Pancreas (tissue), 10 donors: Measurements from ENCODE around the gene SRRM1. TPM values are rescaled to one million over a fixed set of nuclear protein-coding genes. Genes with fewer than 3 reads are reported as not detected.

Experiments used
- ATAC-seq, 4 donors: fragments of 200-7000 bp; cut with Tn5 transposase; one replicate each; pipeline versions ENCODE4 v1.8.0 to v1.9.1; 2020; ENCODE audit warnings: mild to moderate bottlenecking in 4 of 4, moderate library complexity in 4 of 4
- DNase-seq, 6 donors: peaks; one replicate each; pipeline ENCODE4 v3.0.0-alpha.2; 2020
- FAIRE-seq: peaks from 2 replicates; lab custom pipeline; 2012; peaks lifted over from hg19 to GRCh38; lab: Jason Lieb, UNC
- H3K27ac ChIP-seq, 4 donors: fragments of 200-600 bp; sonication (generic); 1 replicate in 3 of 4; 2 replicates in 1 of 4; pipeline versions ENCODE4 v1.5.0 to v1.8.0; 2020
- H3K27me3 ChIP-seq, 4 donors: fragments of 200-600 bp; one replicate each; pipeline ENCODE4 v1.8.0; 2021
- H3K36me3 ChIP-seq, 3 donors: fragments of 200-600 bp; sonication (generic) in 1 of 3; one replicate each; pipeline versions ENCODE4 v1.5.0 to v1.8.0; 2020 to 2021
- H3K4me1 ChIP-seq, 3 donors: fragments of 200-600 bp; one replicate each; pipeline ENCODE4 v1.8.0; 2021
- H3K4me3 ChIP-seq, 4 donors: fragments of 200-600 bp; sonication (generic) in 2 of 4; one replicate each; pipeline versions ENCODE4 v1.5.0 to v1.8.0; 2020 to 2021
- H3K9me3 ChIP-seq, 4 donors: fragments of 200-600 bp; one replicate each; pipeline ENCODE4 v1.8.0; 2021
- WGBS, 2 donors: extraction: QIAGEN DNeasy Blood & Tissue Kit; methylation state at CpG; one replicate each; pipeline ENCODE4 v1.1.7; 2013; 5-methylcytosine and 5-hydroxymethylcytosine counted together
- intact Hi-C, 3 donors: fragments of 100-400 bp; cut with DNase I; formaldehyde crosslinking; loops; one replicate each; pipeline versions ENCODE4 v1.11.1 to v1.14.2; 2022
- polyA plus RNA-seq, 2 donors: library from polyadenylated mRNA; stranded (reverse); fragments of 200-250 nt; gene quantifications; one replicate each; pipeline ENCODE4 v1.2.3, GENCODE V29; 2013
- total RNA-seq, 6 donors: library from RNA; stranded (reverse); fragmentation: NEBNext Ultra II Directional in 4 of 6; extraction: Animal tissue kit (Norgen Biotek cat#: 25700) in 4 of 6; gene quantifications; one replicate each; pipeline versions ENCODE4 v1.2.1 to v1.2.4, GENCODE V29; 2021 to 2023
- TF ChIP-seq, protein P1 (sequence below), 4 donors: fragments of 200-600 bp; sonication (generic) in 3 of 4; IDR thresholded peaks; one replicate each; pipeline versions ENCODE4 v1.5.0 to v1.8.0; 2021; ENCODE audit warnings: antibody characterized with exemption in 4 of 4
- donor health status: healthy with polysubstance abuse.
- donor health status: DM: no; HTN: no; CAD: no; lungs with moderate emphysema.
- donor health status: DM: no; HTN: no; CAD: no.
- donor health status: control.
- donor health status: control.
- donor health status: Bipolar disorder and iron deficiency.
- donor health status: DM: yes; HTN: yes; CAD: no.
- donor health status: DM: no; HTN: no; CAD: no.
- donor health status: DM: no; HTN: no; CAD: no.
- donor health status: DM: yes; HTN: yes; CAD: no.

Gene SRRM1
- total and polyA plus RNA-seq, 8 donors, result 34.3 to 71.3 (median 55.3) TPM

DNA sequence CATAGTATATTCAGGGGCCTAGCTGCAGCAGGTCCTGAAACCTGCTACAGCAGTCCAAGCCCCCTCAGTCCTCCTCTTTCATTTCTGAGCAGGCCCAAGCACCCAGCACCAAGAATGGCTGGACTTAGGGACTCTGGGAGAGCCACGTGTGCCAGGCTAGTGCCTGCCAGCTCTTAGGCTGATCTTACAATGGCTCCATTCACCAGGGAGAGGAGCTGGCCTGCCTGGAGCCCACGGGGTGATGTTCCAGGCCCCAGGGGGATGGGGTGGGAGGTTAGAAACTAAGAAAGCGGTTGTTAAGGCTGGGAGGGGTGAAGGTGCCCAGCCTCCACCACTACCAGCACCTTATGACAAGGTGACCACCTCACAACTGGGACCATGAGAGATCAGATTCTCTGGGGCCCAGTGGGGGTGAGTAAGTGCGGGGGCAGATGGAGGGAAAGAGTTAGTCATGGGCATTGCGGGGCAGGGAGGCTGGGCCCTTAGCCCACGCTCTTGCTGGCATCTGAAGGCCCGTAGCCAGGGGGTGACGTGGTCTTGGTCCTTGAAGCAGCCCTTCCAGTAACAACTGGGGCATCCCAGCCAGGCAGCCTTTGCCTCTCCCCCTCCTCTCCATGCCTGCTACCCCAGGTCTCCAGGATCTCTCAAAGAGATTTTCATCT is 71.9 kb downstream of the SRRM1 start:
- H3K27ac ChIP-seq, result no peak overlapping the region
- DNase-seq, result no peak
- no peaks in the 10 kb centered on the region for H3K36me3 ChIP-seq
- H3K27me3 ChIP-seq, result no peaks in the 10 kb centered on the region
- 81 to 84% methylated on average over 7 to 8 of the region's 8 CpGs for WGBS, 2 donors
- no peak for FAIRE-seq
- H3K9me3 ChIP-seq, result no peaks in the 10 kb centered on the region
- peak in 2 of 4 donors; percentile 23 to 32 for ATAC-seq
- intact Hi-C loops, result no loop called here
- TF ChIP-seq, protein P1, sequence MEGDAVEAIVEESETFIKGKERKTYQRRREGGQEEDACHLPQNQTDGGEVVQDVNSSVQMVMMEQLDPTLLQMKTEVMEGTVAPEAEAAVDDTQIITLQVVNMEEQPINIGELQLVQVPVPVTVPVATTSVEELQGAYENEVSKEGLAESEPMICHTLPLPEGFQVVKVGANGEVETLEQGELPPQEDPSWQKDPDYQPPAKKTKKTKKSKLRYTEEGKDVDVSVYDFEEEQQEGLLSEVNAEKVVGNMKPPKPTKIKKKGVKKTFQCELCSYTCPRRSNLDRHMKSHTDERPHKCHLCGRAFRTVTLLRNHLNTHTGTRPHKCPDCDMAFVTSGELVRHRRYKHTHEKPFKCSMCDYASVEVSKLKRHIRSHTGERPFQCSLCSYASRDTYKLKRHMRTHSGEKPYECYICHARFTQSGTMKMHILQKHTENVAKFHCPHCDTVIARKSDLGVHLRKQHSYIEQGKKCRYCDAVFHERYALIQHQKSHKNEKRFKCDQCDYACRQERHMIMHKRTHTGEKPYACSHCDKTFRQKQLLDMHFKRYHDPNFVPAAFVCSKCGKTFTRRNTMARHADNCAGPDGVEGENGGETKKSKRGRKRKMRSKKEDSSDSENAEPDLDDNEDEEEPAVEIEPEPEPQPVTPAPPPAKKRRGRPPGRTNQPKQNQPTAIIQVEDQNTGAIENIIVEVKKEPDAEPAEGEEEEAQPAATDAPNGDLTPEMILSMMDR (IDR thresholded peaks at IDR 0.05), result no peak
- H3K4me3 ChIP-seq, result no peak overlapping the region
- peaks cover 0 to 12% (median 10%) of the 10 kb centered on the region in 3 donors for H3K4me1 ChIP-seq

DNA sequence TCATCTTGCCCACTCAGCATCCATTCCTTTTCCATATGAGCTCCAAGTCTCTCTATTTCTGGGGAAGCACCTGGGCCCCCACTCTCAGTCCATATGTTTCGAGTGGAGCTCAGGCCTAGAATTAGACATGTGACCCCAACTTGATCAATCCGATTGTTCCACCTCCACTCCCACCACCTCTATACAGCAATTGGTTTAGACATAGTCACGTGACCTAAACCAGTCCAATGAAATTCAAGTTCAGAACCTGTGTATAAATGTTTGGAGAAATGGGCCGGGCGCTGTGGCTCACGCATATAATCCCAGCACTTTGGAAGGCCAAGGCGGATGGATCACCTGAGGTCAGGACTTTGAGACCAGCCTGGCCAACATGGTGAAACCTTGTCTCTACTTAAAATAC is 72.6 kb downstream of the SRRM1 start:
- ATAC-seq (no peak), DNase-seq (no peak), FAIRE-seq (no peak)
- TF ChIP-seq, protein P1 (IDR thresholded peaks at IDR 0.05), result no peak
- intact Hi-C loops, result no loop called here
- H3K27ac ChIP-seq, result no peak overlapping the region
- peaks cover 0 to 12% (median 10%) of the 10 kb centered on the region in 3 donors for H3K4me1 ChIP-seq
- H3K27me3 ChIP-seq, result no peaks in the 10 kb centered on the region
- H3K36me3 ChIP-seq, result no peaks in the 10 kb centered on the region
- WGBS, 2 donors, result 93 to 99% methylated on average over 7 of the region's 7 CpGs
- no peaks in the 10 kb centered on the region for H3K9me3 ChIP-seq
- H3K4me3 ChIP-seq, result no peak overlapping the region

DNA sequence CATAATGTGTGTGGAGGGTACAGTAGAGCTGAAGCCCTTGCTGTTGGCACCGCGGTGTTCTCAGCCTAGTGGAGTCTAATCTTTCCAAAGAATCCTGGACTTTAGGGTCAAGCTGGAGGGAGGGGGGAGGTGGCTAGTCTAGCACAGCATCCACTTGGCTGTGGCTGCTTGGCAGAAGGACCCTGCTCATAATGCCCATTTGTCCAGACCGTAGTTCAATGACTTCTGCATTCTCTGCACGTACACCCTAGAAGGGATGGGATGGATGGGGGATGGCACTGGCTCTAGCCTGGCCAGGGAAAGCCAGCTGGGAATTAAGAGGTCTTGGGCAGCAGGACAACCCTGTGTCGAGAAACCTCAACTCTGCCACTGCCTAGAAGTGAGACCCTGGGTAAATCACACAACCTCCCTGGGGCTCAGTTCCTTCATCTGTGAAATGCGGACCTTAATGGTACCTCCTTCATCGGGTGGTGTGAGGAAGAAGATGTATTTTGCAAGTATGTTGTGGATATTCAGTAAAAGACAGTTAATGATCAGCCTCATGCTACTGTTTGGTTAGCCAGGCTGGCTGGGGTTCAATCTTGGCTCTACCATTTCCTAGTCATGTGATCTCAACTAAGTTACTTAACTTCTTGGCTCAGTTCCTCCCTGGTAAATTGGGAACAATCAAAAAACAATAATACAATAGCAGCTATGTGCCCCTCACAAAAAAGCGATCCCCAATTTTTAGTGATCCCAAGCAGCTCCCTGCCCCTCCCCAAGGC is 75.0 kb downstream of the SRRM1 start:
- 78 to 82% methylated on average over 8 of the region's 8 CpGs for WGBS, 2 donors
- peak in 3 of 6 donors; percentile 35 to 50 (median 42) for DNase-seq

DNA sequence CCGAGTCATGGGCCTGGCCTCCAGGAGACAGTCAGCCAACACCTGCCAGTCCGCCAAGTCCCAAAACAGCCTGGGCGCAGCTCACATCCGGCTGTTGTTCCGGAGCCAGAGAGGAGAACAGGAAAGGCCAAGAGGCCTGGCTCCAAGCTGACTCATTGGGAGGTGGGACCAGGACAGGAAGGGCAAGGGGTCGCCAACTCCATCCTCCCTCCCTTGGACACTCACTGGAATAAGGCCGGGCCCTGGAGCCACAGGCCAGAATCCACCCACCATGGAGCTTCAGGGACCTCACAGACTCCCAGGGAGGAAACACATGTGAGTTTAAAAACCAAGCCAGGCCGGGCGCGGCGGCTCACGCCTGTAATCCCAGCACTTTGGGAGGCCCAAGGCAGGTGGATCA is 77.0 kb downstream of the SRRM1 start:
- H3K27me3 ChIP-seq, result no peaks in the 10 kb centered on the region
- H3K9me3 ChIP-seq, result no peaks in the 10 kb centered on the region
- WGBS, 2 donors, result 77 to 88% methylated on average over 12 of the region's 12 CpGs

More for the DNA sequence above, 75.0 kb downstream of the SRRM1 start:
- no peaks in the 10 kb centered on the region for H3K27me3 ChIP-seq
- H3K27ac ChIP-seq, result no peak overlapping the region
- intact Hi-C loops, result no loop called here
- no peak overlapping the region for H3K4me3 ChIP-seq
- FAIRE-seq (no peak), ATAC-seq (peak; percentile 55 to 83 (median 68))
- no peaks in the 10 kb centered on the region for H3K36me3 ChIP-seq
- no peaks in the 10 kb centered on the region for H3K9me3 ChIP-seq
- peaks cover 0 to 10% (median 9%) of the 10 kb centered on the region in 3 donors for H3K4me1 ChIP-seq
- TF ChIP-seq, protein P1 (IDR thresholded peaks at IDR 0.05), result no peak

More for the DNA sequence above, 77.0 kb downstream of the SRRM1 start:
- FAIRE-seq (no peak), DNase-seq (peak in 5 of 6 donors; percentile 35 to 73 (median 40)), ATAC-seq (peak in 3 of 4 donors; percentile 47 to 65 (median 57))
- no peaks in the 10 kb centered on the region for H3K36me3 ChIP-seq
- H3K4me1 ChIP-seq, result peaks cover 0 to 10% (median 9%) of the 10 kb centered on the region in 3 donors
- no peak overlapping the region for H3K4me3 ChIP-seq
- TF ChIP-seq, protein P1 (IDR thresholded peaks at IDR 0.05), result no peak
- intact Hi-C loops, result no loop called here
- H3K27ac ChIP-seq, result peak overlapping the region in 1 of 4 donors; percentile 44
